Ovary (tissue), 9 donors: Measurements from ENCODE around the gene STON1. TPM values are rescaled to one million over a fixed set of nuclear protein-coding genes. Genes with fewer than 3 reads are reported as not detected.

Experiments used
- DNase-seq, 5 donors: peaks; one replicate each; pipeline ENCODE4 v3.0.0-alpha.2; 2019 to 2020
- H3K27ac ChIP-seq, 2 donors: fragments of 200-600 bp; one replicate each; pipeline versions ENCODE4 v1.5.1 to v1.8.0; 2019 to 2022
- H3K27me3 ChIP-seq: fragments of 200-600 bp; one replicate; pipeline ENCODE4 v1.8.0; 2022
- H3K36me3 ChIP-seq: fragments of 200-600 bp; sonication (generic); one replicate; pipeline ENCODE4 v1.5.1; 2019
- H3K4me1 ChIP-seq: one replicate; pipeline ENCODE4 v1.8.1; 2013; ENCODE audit warnings: mild to moderate bottlenecking, moderate library complexity; ENCODE audit not compliant: insufficient read depth
- H3K4me3 ChIP-seq: fragments of 200-600 bp; sonication (generic); one replicate; pipeline ENCODE4 v1.5.1; 2017
- H3K9me3 ChIP-seq, 2 donors: fragments of 200-600 bp in 1 of 2; sonication (generic) in 1 of 2; one replicate each; pipeline versions ENCODE4 v1.5.1 to v1.8.1; 2013 to 2019; ENCODE audit warnings: mild to moderate bottlenecking in 1 of 2, moderate library complexity in 1 of 2
- CTCF ChIP-seq, 3 donors: fragments of 450-650 bp in 2 of 3; fragments of 200-600 bp in 1 of 3; IDR thresholded peaks; one replicate each; pipeline versions ENCODE4 v1.5.1 to v1.8.0; 2016 to 2022; ENCODE audit warnings: antibody characterized with exemption in 3 of 3, mild to moderate bottlenecking in 1 of 3
- EP300 ChIP-seq: sonication (generic); formaldehyde crosslinking; IDR thresholded peaks from one replicate; pipeline ENCODE4 v1.6.1; 2017; ENCODE audit warnings: antibody characterized with exemption
- POLR2A ChIP-seq: fragments of 450-650 bp; IDR thresholded peaks from one replicate; pipeline ENCODE4 v1.6.1; 2017; ENCODE audit warnings: antibody characterized with exemption, mild to moderate bottlenecking, moderate library complexity
- WGBS, 3 donors: extraction: QIAGEN DNeasy Blood & Tissue Kit in 1 of 3; methylation state at CpG; one replicate each; pipeline versions ENCODE4 v1.1.5 to v1.1.7; 2013 to 2017; 5-methylcytosine and 5-hydroxymethylcytosine counted together
- intact Hi-C, 4 donors: fragments of 100-400 bp; cut with DNase I; formaldehyde crosslinking; loops; one replicate each; pipeline versions ENCODE4 v1.11.0 to v1.15.1; 2022 to 2023
- polyA plus RNA-seq, 2 donors: library from polyadenylated mRNA; stranded (reverse); fragments of 200-250 nt in 1 of 2; fragments of 350-450 nt in 1 of 2; fragmentation: Illumina TruSeq in 1 of 2; extraction: RNeasy Lipid Tissue Mini Kit (QIAGEN cat#74804) in 1 of 2; gene quantifications; one replicate each; pipeline ENCODE4 v1.2.3, GENCODE V29; 2013 to 2014
- total RNA-seq, 7 donors: library from RNA; depleted of rRNA in 2 of 7; stranded (reverse); fragments of >200 nt in 2 of 7; fragmentation: NEBNext Ultra II Directional in 3 of 7; extraction: Animal tissue kit (Norgen Biotek cat#: 25700) in 3 of 7; gene quantifications; one replicate each; pipeline versions ENCODE4 v1.1.0 to v1.2.4, GENCODE V29; 2016 to 2023
- donor health status: DM: no; HTN: no; CAD: no; lungs with moderate emphysema.
- donor health status: DM: no; HTN: no; CAD: no.
- donor health status: Bipolar disorder and iron deficiency.
- donor health status: DM: yes; HTN: yes; CAD: no.
- donor health status: DM: no; HTN: no; CAD: no.
- donor health status: DM: yes; HTN: yes; CAD: no.

Gene STON1
- total and polyA plus RNA-seq, 9 donors: 17.7 to 52.5 (median 38.0) TPM

GRCh38 chr2:48600204-48600813, 70.4 kb downstream of the STON1 start:
- WGBS, 3 donors: 37 to 41% (median 38%) methylated on average over 4 of the region's 4 CpGs
- DNase-seq: no peak
- TF ChIP-seq EP300 (no peak), CTCF (IDR thresholded peaks at IDR 0.05) (peak in 2 of 3 donors; percentile 40 to 49)
- Histone ChIP-seq H3K9me3 (no peaks in the 10 kb centered on the region), H3K27ac (no peak overlapping the region), H3K4me1 (no peaks in the 10 kb centered on the region), H3K36me3 (no peaks in the 10 kb centered on the region), H3K27me3 (no peaks in the 10 kb centered on the region), H3K4me3 (no peak overlapping the region)
- intact Hi-C loops: no loop called here

- Histone ChIP-seq H3K27ac (no peak overlapping the region), H3K36me3 (no peaks in the 10 kb centered on the region), H3K4me3 (no peak overlapping the region), H3K9me3 (no peaks in the 10 kb centered on the region), H3K27me3 (no peaks in the 10 kb centered on the region), H3K4me1 (no peaks in the 10 kb centered on the region)
- TF ChIP-seq EP300 (no peak), POLR2A (no peak), CTCF (IDR thresholded peaks at IDR 0.05) (no peak)
- 63 to 82% (median 80%) methylated on average over 3 of the region's 3 CpGs for WGBS, 3 donors
- DNase-seq: no peak
- intact Hi-C loops: no loop called here
Observed at GRCh38 chr2:48600917-48601316, 71.0 kb downstream of the STON1 start.

- H3K27ac ChIP-seq: no peak overlapping the region
- no peaks in the 10 kb centered on the region for H3K4me1 ChIP-seq
- no peak for TF ChIP-seq CTCF (IDR thresholded peaks at IDR 0.05)
- TF ChIP-seq EP300: no peak
- TF ChIP-seq POLR2A: no peak
- DNase-seq: no peak
- WGBS, 3 donors: 84 to 89% (median 87%) methylated on average over 7 of the region's 7 CpGs
- H3K27me3 ChIP-seq: no peaks in the 10 kb centered on the region
- intact Hi-C loops: no loop called here
- H3K9me3 ChIP-seq: no peaks in the 10 kb centered on the region
- H3K4me3 ChIP-seq: no peak overlapping the region
- H3K36me3 ChIP-seq: no peaks in the 10 kb centered on the region
Observed at GRCh38 chr2:48601349-48601748, 71.4 kb downstream of the STON1 start.

DNA sequence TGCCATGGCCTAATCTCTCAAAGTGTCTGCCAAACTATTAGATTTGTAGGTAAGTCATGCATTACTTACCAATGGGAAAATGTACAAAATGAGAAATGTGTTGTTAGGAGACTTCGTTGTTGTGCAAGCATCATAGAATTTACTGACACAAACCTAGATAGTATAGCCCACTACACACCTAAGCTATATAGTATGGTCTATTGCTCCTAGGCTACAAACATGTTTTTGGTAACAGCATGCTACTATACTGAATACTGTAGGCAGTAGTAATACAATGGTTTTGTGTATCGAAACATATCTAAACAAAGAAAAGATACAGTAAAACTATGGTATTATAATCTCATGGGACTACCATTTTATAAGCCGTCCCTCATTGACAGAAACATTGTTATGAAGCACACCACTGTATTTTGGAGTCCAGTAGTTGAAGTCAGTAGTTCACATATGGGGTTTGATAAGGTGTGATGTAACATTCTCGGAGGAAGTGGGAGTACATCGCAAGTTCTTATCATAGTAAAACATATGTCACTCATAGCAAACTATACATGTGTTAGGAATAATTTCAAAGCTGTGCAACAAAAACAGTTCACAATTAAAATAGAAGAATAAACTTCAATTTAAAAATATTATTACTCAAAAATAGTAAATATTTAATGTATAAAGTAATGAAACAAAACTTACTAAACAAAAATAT, 75.7 kb downstream of the STON1 start:
- no peak for DNase-seq
- Histone ChIP-seq H3K36me3 (no peaks in the 10 kb centered on the region), H3K4me1 (no peaks in the 10 kb centered on the region), H3K27me3 (no peaks in the 10 kb centered on the region), H3K9me3 (no peaks in the 10 kb centered on the region), H3K4me3 (no peak overlapping the region), H3K27ac (no peak overlapping the region)
- no peak for TF ChIP-seq EP300
- TF ChIP-seq POLR2A: no peak
- no peak for TF ChIP-seq CTCF (IDR thresholded peaks at IDR 0.05)
- 58 to 68% (median 67%) methylated on average over 5 of the region's 5 CpGs for WGBS, 3 donors
- intact Hi-C loops: no loop called here
